ENCODE measurements around the gene TTLL11. TPM values are rescaled to one million over a fixed set of nuclear protein-coding genes. Genes with fewer than 3 reads are reported as not detected.

The TTLL11 gene
- total and polyA plus RNA-seq, 2 experiments from 2014 or later: 0.57 to 1.4 TPM

- no peak for ATAC-seq
- H3K4me2 ChIP-seq: no peak overlapping the region
- Mint-ChIP-seq H3K27me3 (ENCODE audit: insufficient read depth, low read depth, poor library complexity) (peaks cover 7% of the 10 kb centered on the region), H3K9me3 (no peaks in the 10 kb centered on the region), H3K27ac (no peak overlapping the region; the same call in 1 of the 2 replicates), H3K4me3 (no peak overlapping the region), H3K4me1 (peaks cover 38% of the 10 kb centered on the region), H3K36me3 (ENCODE audit: low read depth) (no peaks in the 10 kb centered on the region)
- H3K9me2 ChIP-seq (ENCODE audit: insufficient read depth): no peaks in the 10 kb centered on the region
- H3K36me3 ChIP-seq (ENCODE audit: insufficient read depth): no peaks in the 10 kb centered on the region
- H3F3A ChIP-seq (replicated peaks; ENCODE audit: low read depth): no peaks in the 10 kb centered on the region
- no peak overlapping the region for H3K4me3 ChIP-seq
- TF ChIP-seq EZH2phosphoT487 (IDR thresholded peaks at IDR 0.05; ENCODE audit: unreplicated experiment) (no peak), POLR2AphosphoS5 (IDR thresholded peaks at IDR 0.05; ENCODE audit: low read depth) (no peak), NANOG (IDR thresholded peaks at IDR 0.05; ENCODE audit: borderline replicate concordance) (no peak), CTCF (conservative IDR thresholded peaks at IDR 0.05; ENCODE audit: low read depth in 2 of 2) (peak in 1 of 2 experiments; percentile 23; a peak in 1 of 4 replicates), JUNB (IDR thresholded peaks at IDR 0.05; ENCODE audit: unreplicated experiment) (no peak), EZH2 (IDR thresholded peaks at IDR 0.05; ENCODE audit: low read depth, unreplicated experiment) (no peak), STAT1 (IDR thresholded peaks at IDR 0.05; ENCODE audit: unreplicated experiment) (no peak)
- H2AFZ ChIP-seq: no peak overlapping the region
- no peaks in the 10 kb centered on the region for H3K27me3 ChIP-seq (ENCODE audit: insufficient read depth)
- H3K27ac ChIP-seq (ENCODE audit: low read depth): no peak overlapping the region
- no peak for DNase-seq (ENCODE audit: low spot score)
- H4K20me1 ChIP-seq (replicated peaks; ENCODE audit: insufficient read depth): 0 out of 2 replicates have a peak, but pooled peaks cover 3% of the 10 kb centered on the region
- H3K79me2 ChIP-seq (replicated peaks; ENCODE audit: insufficient read depth): no peaks in the 10 kb centered on the region
- H3K4me1 ChIP-seq (ENCODE audit: insufficient read depth): peaks cover 10% of the 10 kb centered on the region
Measured at GRCh38 chr9:121858788-121859187, 234.3 kb downstream of the TTLL11 start.

- no peaks in the 10 kb centered on the region for H3K36me3 ChIP-seq (ENCODE audit: insufficient read depth)
- H3K4me1 ChIP-seq (ENCODE audit: insufficient read depth): peaks cover 1% of the 10 kb centered on the region; the same call in 1 of the 2 replicates
- 0 out of 2 replicates have a peak overlapping the region, but pooled peaks have one; percentile 32 for H2AFZ ChIP-seq
- no peak overlapping the region for H3K4me3 ChIP-seq
- no peak overlapping the region for H3K27ac Mint-ChIP-seq
- peaks cover 29% of the 10 kb centered on the region for H3K4me1 Mint-ChIP-seq
- H3K27ac ChIP-seq (ENCODE audit: low read depth): no peak overlapping the region
- no peak for DNase-seq (ENCODE audit: low spot score)
- no peaks in the 10 kb centered on the region for H4K20me1 ChIP-seq (replicated peaks; ENCODE audit: insufficient read depth)
- H3K4me2 ChIP-seq: no peak overlapping the region
- peaks cover 10% of the 10 kb centered on the region for H3K27me3 Mint-ChIP-seq (ENCODE audit: insufficient read depth, low read depth, poor library complexity)
- H3K9me2 ChIP-seq (ENCODE audit: insufficient read depth): no peaks in the 10 kb centered on the region
- no peak for ATAC-seq
- no peak overlapping the region for H3K4me3 Mint-ChIP-seq
- no peaks in the 10 kb centered on the region for H3K36me3 Mint-ChIP-seq (ENCODE audit: low read depth)
- H3K9me3 Mint-ChIP-seq: no peaks in the 10 kb centered on the region
- no peaks in the 10 kb centered on the region for H3F3A ChIP-seq (replicated peaks; ENCODE audit: low read depth)
- no peak for TF ChIP-seq STAT1 (IDR thresholded peaks at IDR 0.05; ENCODE audit: unreplicated experiment)
- no peaks in the 10 kb centered on the region for H3K79me2 ChIP-seq (replicated peaks; ENCODE audit: insufficient read depth)
- H3K27me3 ChIP-seq (ENCODE audit: insufficient read depth): no peaks in the 10 kb centered on the region
Measured at GRCh38 chr9:121857928-121858327, 235.2 kb downstream of the TTLL11 start.

- Mint-ChIP-seq H3K27ac (no peak overlapping the region), H3K9me3 (no peaks in the 10 kb centered on the region), H3K4me1 (peaks cover 20% of the 10 kb centered on the region), H3K27me3 (ENCODE audit: insufficient read depth, low read depth, poor library complexity) (peaks cover 12% of the 10 kb centered on the region), H3K36me3 (ENCODE audit: low read depth) (no peaks in the 10 kb centered on the region), H3K4me3 (no peak overlapping the region)
- H3K4me2 ChIP-seq: no peak overlapping the region
- no peaks in the 10 kb centered on the region for H3K4me1 ChIP-seq (ENCODE audit: insufficient read depth)
- H4K20me1 ChIP-seq (replicated peaks; ENCODE audit: insufficient read depth): no peaks in the 10 kb centered on the region
- no peak overlapping the region for H3K27ac ChIP-seq (ENCODE audit: low read depth)
- DNase-seq (ENCODE audit: low spot score): no peak
- no peaks in the 10 kb centered on the region for H3K27me3 ChIP-seq (ENCODE audit: insufficient read depth)
- H3K9me2 ChIP-seq (ENCODE audit: insufficient read depth): no peaks in the 10 kb centered on the region
- no peak overlapping the region for H2AFZ ChIP-seq
- no peaks in the 10 kb centered on the region for H3K36me3 ChIP-seq (ENCODE audit: insufficient read depth)
- H3K79me2 ChIP-seq (replicated peaks; ENCODE audit: insufficient read depth): no peaks in the 10 kb centered on the region
- no peak; the same call in 2 of the 3 replicates for ATAC-seq
- H3K4me3 ChIP-seq: no peak overlapping the region
- H3F3A ChIP-seq (replicated peaks; ENCODE audit: low read depth): no peaks in the 10 kb centered on the region
- TF ChIP-seq, protein P1, sequence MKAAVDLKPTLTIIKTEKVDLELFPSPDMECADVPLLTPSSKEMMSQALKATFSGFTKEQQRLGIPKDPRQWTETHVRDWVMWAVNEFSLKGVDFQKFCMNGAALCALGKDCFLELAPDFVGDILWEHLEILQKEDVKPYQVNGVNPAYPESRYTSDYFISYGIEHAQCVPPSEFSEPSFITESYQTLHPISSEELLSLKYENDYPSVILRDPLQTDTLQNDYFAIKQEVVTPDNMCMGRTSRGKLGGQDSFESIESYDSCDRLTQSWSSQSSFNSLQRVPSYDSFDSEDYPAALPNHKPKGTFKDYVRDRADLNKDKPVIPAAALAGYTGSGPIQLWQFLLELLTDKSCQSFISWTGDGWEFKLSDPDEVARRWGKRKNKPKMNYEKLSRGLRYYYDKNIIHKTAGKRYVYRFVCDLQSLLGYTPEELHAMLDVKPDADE (IDR thresholded peaks at IDR 0.05): no peak
- no peak for TF ChIP-seq CTCF (conservative IDR thresholded peaks at IDR 0.05; ENCODE audit: low read depth in 2 of 2)
- TF ChIP-seq JUNB (IDR thresholded peaks at IDR 0.05; ENCODE audit: unreplicated experiment): no peak
Measured at GRCh38 chr9:121855476-121855875, 237.6 kb downstream of the TTLL11 start.
